Measurements from ENCODE around the gene MGAT4D. TPM values are rescaled to one million over a fixed set of nuclear protein-coding genes. Genes with fewer than 3 reads are reported as not detected.
"Not testable (repeated sequence)": the region's sequence is repeated elsewhere in the genome, so short reads cannot be mapped to it uniquely, and the experiment has no call there.

The MGAT4D gene
- total and polyA plus RNA-seq, 2 experiments from 2014 or later = not detected

- H3K9me2 ChIP-seq (ENCODE audit: insufficient read depth); H3K27me3 ChIP-seq (ENCODE audit: insufficient read depth); H3K4me2 ChIP-seq; H3K9me3 Mint-ChIP-seq; H3K36me3 Mint-ChIP-seq (ENCODE audit: low read depth); H4K20me1 ChIP-seq (replicated peaks; ENCODE audit: insufficient read depth); H3K27me3 Mint-ChIP-seq (ENCODE audit: insufficient read depth, low read depth, poor library complexity); H3K79me2 ChIP-seq (replicated peaks; ENCODE audit: insufficient read depth); H3K36me3 ChIP-seq (ENCODE audit: insufficient read depth); H3K4me3 ChIP-seq; H3F3A ChIP-seq (replicated peaks; ENCODE audit: low read depth); H2AFZ ChIP-seq; H3K4me3 Mint-ChIP-seq; H3K4me1 ChIP-seq (ENCODE audit: insufficient read depth); H3K27ac ChIP-seq (ENCODE audit: low read depth); ATAC-seq: not testable (repeated sequence)
- H3K4me1 Mint-ChIP-seq = peaks cover 11% of the 10 kb centered on the region
- H3K27ac Mint-ChIP-seq = peak overlapping the region; percentile 80; the same call in 1 of the 2 replicates
- DNase-seq (ENCODE audit: low spot score) = peak; percentile 6
Measured at GRCh38 chr4:140413130-140413969, 84.7 kb downstream of the MGAT4D start.

- Histone ChIP-seq H3K36me3 (ENCODE audit: insufficient read depth) (no peaks in the 10 kb centered on the region), H3K4me2 (no peak overlapping the region), H3K9me2 (ENCODE audit: insufficient read depth) (no peaks in the 10 kb centered on the region), H2AFZ (no peak overlapping the region), H4K20me1 (replicated peaks; ENCODE audit: insufficient read depth) (no peaks in the 10 kb centered on the region), H3K4me1 (ENCODE audit: insufficient read depth) (peaks cover 9% of the 10 kb centered on the region), H3F3A (replicated peaks; ENCODE audit: low read depth) (no peaks in the 10 kb centered on the region), H3K79me2 (replicated peaks; ENCODE audit: insufficient read depth) (no peaks in the 10 kb centered on the region), H3K4me3 (no peak overlapping the region), H3K27me3 (ENCODE audit: insufficient read depth) (no peaks in the 10 kb centered on the region), H3K27ac (ENCODE audit: low read depth) (no peak overlapping the region)
- Mint-ChIP-seq H3K4me1 (peaks cover 11% of the 10 kb centered on the region), H3K9me3 (peaks cover 5% of the 10 kb centered on the region; the same call in 2 of the 3 replicates), H3K36me3 (ENCODE audit: low read depth) (peaks cover 4% of the 10 kb centered on the region; the same call in 1 of the 3 replicates), H3K27ac (no peak overlapping the region), H3K4me3 (no peak overlapping the region), H3K27me3 (ENCODE audit: insufficient read depth, low read depth, poor library complexity) (no peaks in the 10 kb centered on the region)
- ATAC-seq (no peak), DNase-seq (ENCODE audit: low spot score) (no peak)
- TF ChIP-seq ZNF114 (CRISPR knock-in tag; IDR thresholded peaks at IDR 0.05) = no peak
- TF ChIP-seq CREB1 (CRISPR knock-in tag; IDR thresholded peaks at IDR 0.05; ENCODE audit: low read depth) = no peak
- no peak for TF ChIP-seq STAT1 (IDR thresholded peaks at IDR 0.05; ENCODE audit: unreplicated experiment)
- no peak for TF ChIP-seq NANOG (IDR thresholded peaks at IDR 0.05; ENCODE audit: borderline replicate concordance)
- TF ChIP-seq ZNF331 (CRISPR knock-in tag; IDR thresholded peaks at IDR 0.05; ENCODE audit: low read depth) = no peak
- no peak for TF ChIP-seq JUNB (IDR thresholded peaks at IDR 0.05; ENCODE audit: unreplicated experiment)
- TF ChIP-seq POLR2AphosphoS5 (IDR thresholded peaks at IDR 0.05; ENCODE audit: low read depth) = no peak
- no peak for TF ChIP-seq CTCF (conservative IDR thresholded peaks at IDR 0.05; ENCODE audit: low read depth in 2 of 2)
- no peak for TF ChIP-seq REST (IDR thresholded peaks at IDR 0.05; ENCODE audit: unreplicated experiment)
- no peak for TF ChIP-seq ZNF462 (CRISPR knock-in tag; IDR thresholded peaks at IDR 0.05)
Measured at GRCh38 chr4:140408974-140409373, 89.1 kb downstream of the MGAT4D start.

Data from GM23338 (cell line).